Right atrium auricular region (tissue), 2 donors: ENCODE data around the gene MYO15B. TPM values are rescaled to one million over a fixed set of nuclear protein-coding genes. Genes with fewer than 3 reads are reported as not detected.

ENCODE experiments used
- DNase-seq: peaks from one replicate; pipeline ENCODE4 v3.0.0-alpha.2; 2019; ENCODE audit warnings: low spot score
- H3K27ac ChIP-seq, 2 donors: fragments of 200-600 bp; sonication (generic); 1 replicate in 1 of 2; 2 replicates in 1 of 2; pipeline ENCODE4 v1.5.1; 2016 to 2019
- H3K27me3 ChIP-seq, 2 donors: fragments of 200-600 bp; sonication (generic); one replicate each; pipeline versions ENCODE4 v1.5.1 to v1.6.0; 2017 to 2019
- H3K36me3 ChIP-seq: fragments of 200-600 bp; sonication (generic); one replicate; pipeline ENCODE4 v1.5.1; 2016
- H3K4me1 ChIP-seq, 2 donors: fragments of 200-600 bp; sonication (generic); one replicate each; pipeline versions ENCODE4 v1.5.1 to v1.6.0; 2017 to 2019
- H3K4me3 ChIP-seq, 2 donors: fragments of 200-600 bp; sonication (generic); 1 replicate in 1 of 2; 2 replicates in 1 of 2; pipeline ENCODE4 v1.5.1; 2017 to 2019; ENCODE audit warnings: mild to moderate bottlenecking in 1 of 2, moderate library complexity in 1 of 2
- H3K9me3 ChIP-seq, 2 donors: fragments of 200-600 bp; sonication (generic); one replicate each; pipeline ENCODE4 v1.5.1; 2019
- CTCF ChIP-seq, 2 donors: fragments of 200-600 bp; sonication (generic); IDR thresholded peaks; one replicate each; pipeline ENCODE4 v1.5.1; 2019; ENCODE audit warnings: antibody characterized with exemption in 2 of 2
- total RNA-seq, 2 donors: library from RNA; depleted of rRNA; stranded (reverse); fragments of >200 nt; gene quantifications; one replicate each; pipeline ENCODE4 v1.1.0, GENCODE V29; 2016

Gene MYO15B
- total RNA-seq, 2 donors from 2014 or later: 29.3 to 34.3 TPM

- Histone ChIP-seq H3K4me1 (peaks cover 0 to 59% of the 10 kb centered on the region in 2 donors), H3K27ac (peak overlapping the region; percentile 88 to 94), H3K36me3 (no peaks in the 10 kb centered on the region), H3K9me3 (no peaks in the 10 kb centered on the region), H3K27me3 (no peaks in the 10 kb centered on the region), H3K4me3 (peak overlapping the region; percentile 27 to 31)
- TF ChIP-seq CTCF (IDR thresholded peaks at IDR 0.05): no peak
- no peak for DNase-seq
These were observed 46.8 kb downstream of the MYO15B start for GRCh38 chr17:75634376-75634740.

GRCh38 chr17:75634754-75635609, 47.4 kb downstream of the MYO15B start:
- DNase-seq: no peak
- Histone ChIP-seq H3K4me1 (peaks cover 0 to 59% of the 10 kb centered on the region in 2 donors), H3K36me3 (no peaks in the 10 kb centered on the region), H3K27me3 (no peaks in the 10 kb centered on the region), H3K4me3 (peak overlapping the region; percentile 27 to 31), H3K27ac (peak overlapping the region; percentile 88 to 94), H3K9me3 (no peaks in the 10 kb centered on the region)
- TF ChIP-seq CTCF (IDR thresholded peaks at IDR 0.05): no peak

DNA sequence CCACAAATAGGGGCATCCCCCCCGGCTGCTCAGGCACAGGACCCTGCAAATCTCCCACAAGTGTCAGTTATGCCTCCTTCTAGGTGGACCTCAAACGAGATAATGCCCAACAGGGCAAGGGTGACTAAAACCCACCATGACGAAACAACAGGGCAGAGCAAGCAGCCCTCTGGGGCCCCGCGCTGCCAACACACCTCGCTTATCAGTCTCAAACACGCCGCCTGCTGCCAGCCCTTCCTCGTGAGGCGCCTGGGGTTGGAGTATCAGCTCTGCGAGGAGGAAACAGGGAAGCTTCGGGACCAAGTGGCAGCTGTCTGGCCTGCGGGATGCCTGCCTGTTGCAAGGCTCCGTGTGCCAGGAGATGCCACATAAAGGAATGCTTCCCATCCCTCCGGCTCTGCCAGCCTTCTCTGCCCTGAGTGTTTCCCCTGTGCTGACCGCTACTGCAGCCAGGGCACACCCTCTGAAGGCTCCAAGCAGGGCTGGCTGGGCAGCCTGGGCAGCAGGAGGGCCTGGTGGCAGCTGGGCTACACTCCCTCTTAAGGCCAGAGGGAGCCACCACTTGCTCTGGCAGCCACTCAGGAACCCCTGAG, 48.1 kb downstream of the MYO15B start:
- H3K4me1 ChIP-seq: peaks cover 0 to 66% of the 10 kb centered on the region in 2 donors
- peak overlapping the region; percentile 88 to 94 for H3K27ac ChIP-seq
- no peaks in the 10 kb centered on the region for H3K27me3 ChIP-seq
- H3K36me3 ChIP-seq: no peaks in the 10 kb centered on the region
- no peaks in the 10 kb centered on the region for H3K9me3 ChIP-seq
- H3K4me3 ChIP-seq: no peak overlapping the region
- DNase-seq: no peak
- TF ChIP-seq CTCF (IDR thresholded peaks at IDR 0.05): no peak

DNA sequence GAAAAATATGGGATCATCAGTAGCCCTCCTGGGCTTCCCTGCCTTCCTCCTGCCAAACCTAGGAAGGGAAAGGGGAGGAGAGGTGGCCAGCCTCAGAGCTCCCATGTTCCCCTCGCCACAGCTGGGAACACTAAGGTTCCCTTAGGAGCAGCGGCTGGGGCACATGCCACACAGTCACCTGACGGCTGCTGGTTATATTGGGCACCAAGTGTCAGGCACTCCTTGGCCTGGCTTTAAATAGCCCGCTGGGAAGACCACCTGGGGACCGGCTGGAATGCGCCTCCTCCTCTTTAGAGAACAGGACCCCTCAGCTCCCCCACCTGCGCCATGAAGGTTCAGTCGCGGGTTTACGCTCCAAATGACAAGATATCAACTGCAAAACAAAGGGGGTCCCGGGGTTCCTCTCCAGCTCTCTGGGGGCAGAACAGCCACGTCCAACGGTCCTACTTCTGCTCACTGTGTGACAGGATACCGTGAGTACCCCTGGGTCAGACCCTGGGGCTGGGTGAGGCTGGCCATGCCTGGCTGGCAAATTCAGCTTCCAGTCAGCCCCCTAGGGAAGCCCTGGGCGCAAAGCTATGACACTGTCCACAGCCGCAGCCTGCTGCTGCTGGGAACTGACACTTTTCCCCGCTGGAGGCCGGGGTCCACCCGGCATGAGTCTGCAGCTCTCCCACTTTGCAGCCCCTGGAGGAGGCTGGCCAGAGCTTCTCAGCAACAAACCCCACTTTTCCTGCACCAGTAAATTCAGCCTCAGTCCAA, 49.0 kb downstream of the MYO15B start:
- Histone ChIP-seq H3K4me3 (no peak overlapping the region), H3K9me3 (no peaks in the 10 kb centered on the region), H3K4me1 (peaks cover 0 to 75% of the 10 kb centered on the region in 2 donors), H3K27ac (peak overlapping the region; percentile 88 to 94), H3K27me3 (no peaks in the 10 kb centered on the region), H3K36me3 (no peaks in the 10 kb centered on the region)
- no peak for DNase-seq
- TF ChIP-seq CTCF (IDR thresholded peaks at IDR 0.05): no peak

DNA sequence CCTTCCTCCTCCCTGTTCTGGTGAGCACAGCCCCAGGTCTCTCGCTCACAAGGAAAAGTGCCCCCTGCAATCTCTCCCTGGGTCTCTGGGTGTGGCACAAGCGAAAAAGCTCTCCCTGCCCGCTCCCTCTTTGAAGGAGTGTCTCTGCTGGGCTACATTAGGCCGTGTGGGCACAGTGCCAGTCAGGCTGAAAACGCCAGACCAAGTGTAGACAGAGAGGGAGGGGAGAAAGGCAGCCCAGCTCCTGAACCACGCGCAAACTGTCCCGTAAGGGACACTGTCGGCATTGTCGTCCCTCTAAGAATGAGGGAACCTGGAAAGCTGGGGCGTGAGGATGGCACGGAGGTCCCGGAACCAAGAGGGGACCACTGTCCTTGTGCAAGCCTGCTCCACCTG, 49.5 kb downstream of the MYO15B start:
- Histone ChIP-seq H3K4me1 (peaks cover 0 to 81% of the 10 kb centered on the region in 2 donors), H3K4me3 (no peak overlapping the region), H3K27ac (peak overlapping the region; percentile 88 to 94), H3K27me3 (no peaks in the 10 kb centered on the region), H3K9me3 (no peaks in the 10 kb centered on the region), H3K36me3 (no peaks in the 10 kb centered on the region)
- TF ChIP-seq CTCF (IDR thresholded peaks at IDR 0.05): no peak
- no peak for DNase-seq
